ENCODE measurements around the gene SPATA20.

Gene SPATA20

DNA sequence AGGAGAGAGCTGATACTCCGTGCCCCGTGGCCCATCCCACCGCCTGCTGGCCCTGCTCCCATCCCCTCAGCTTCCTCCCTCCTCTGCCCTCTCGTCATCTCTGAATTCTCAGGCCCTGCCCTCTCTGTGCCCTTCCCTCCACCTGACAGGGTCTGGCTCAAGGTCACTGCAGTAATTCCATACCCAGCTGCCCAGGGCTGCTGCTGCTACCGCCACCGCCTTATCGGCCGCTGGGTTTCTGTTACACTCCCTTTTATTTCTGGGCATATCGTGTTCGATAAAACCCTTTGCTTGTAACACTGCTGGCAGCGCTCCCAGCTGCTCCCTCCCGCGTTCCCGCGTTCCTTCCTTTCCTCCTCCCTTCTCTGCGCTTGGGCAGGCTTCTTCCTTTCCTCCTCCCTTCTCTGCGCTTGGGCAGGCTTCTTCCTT lies 13.2 kb upstream of the SPATA20 start (continued):
- TF ChIP-seq, protein P1, sequence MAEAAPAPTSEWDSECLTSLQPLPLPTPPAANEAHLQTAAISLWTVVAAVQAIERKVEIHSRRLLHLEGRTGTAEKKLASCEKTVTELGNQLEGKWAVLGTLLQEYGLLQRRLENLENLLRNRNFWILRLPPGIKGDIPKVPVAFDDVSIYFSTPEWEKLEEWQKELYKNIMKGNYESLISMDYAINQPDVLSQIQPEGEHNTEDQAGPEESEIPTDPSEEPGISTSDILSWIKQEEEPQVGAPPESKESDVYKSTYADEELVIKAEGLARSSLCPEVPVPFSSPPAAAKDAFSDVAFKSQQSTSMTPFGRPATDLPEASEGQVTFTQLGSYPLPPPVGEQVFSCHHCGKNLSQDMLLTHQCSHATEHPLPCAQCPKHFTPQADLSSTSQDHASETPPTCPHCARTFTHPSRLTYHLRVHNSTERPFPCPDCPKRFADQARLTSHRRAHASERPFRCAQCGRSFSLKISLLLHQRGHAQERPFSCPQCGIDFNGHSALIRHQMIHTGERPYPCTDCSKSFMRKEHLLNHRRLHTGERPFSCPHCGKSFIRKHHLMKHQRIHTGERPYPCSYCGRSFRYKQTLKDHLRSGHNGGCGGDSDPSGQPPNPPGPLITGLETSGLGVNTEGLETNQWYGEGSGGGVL (tag by site-specific recombination; IDR thresholded peaks at IDR 0.05) = peak; percentile 54
- TF ChIP-seq ZNF654 (tag by site-specific recombination; IDR thresholded peaks at IDR 0.05; ENCODE audit: low read depth) (no peak), ZNF394 (tag by site-specific recombination; IDR thresholded peaks at IDR 0.05; ENCODE audit: borderline replicate concordance) (peak; percentile 74; the same call in 1 of the 2 replicates), ZNF221 (tag by site-specific recombination; IDR thresholded peaks at IDR 0.05; ENCODE audit: borderline replicate concordance) (no peak), ZNF366 (tag by site-specific recombination; conservative IDR thresholded peaks at IDR 0.05) (peak; percentile 41), OSR2 (tag by site-specific recombination; IDR thresholded peaks at IDR 0.05) (peak; percentile 95), ZNF169 (tag by site-specific recombination; IDR thresholded peaks at IDR 0.05) (no peak), ZNF571 (tag by site-specific recombination; IDR thresholded peaks at IDR 0.05) (no peak), ZSCAN4 (tag by site-specific recombination; IDR thresholded peaks at IDR 0.05) (no peak), ZNF155 (tag by site-specific recombination; IDR thresholded peaks at IDR 0.05) (no peak), ZNF24 (tag by site-specific recombination; IDR thresholded peaks at IDR 0.05) (no peak), ZNF132 (tag by site-specific recombination; IDR thresholded peaks at IDR 0.05; ENCODE audit: borderline replicate concordance) (no peak), ZNF560 (tag by site-specific recombination; IDR thresholded peaks at IDR 0.05; ENCODE audit: borderline replicate concordance) (no peak), KLF8 (tag by site-specific recombination; IDR thresholded peaks at IDR 0.05) (no peak), ZNF626 (tag by site-specific recombination; IDR thresholded peaks at IDR 0.05) (no peak), KLF1 (tag by site-specific recombination; IDR thresholded peaks at IDR 0.05) (no peak), ZBTB17 (tag by site-specific recombination; IDR thresholded peaks at IDR 0.05) (peak; percentile 72), ZNF112 (tag by site-specific recombination; IDR thresholded peaks at IDR 0.05) (no peak), ZNF791 (tag by site-specific recombination; IDR thresholded peaks at IDR 0.05) (no peak), ZBTB10 (tag by site-specific recombination; IDR thresholded peaks at IDR 0.05) (no peak), ZNF157 (tag by site-specific recombination; IDR thresholded peaks at IDR 0.05) (no peak), ZBTB21 (tag by site-specific recombination; IDR thresholded peaks at IDR 0.05) (no peak), REPIN1 (tag by site-specific recombination; IDR thresholded peaks at IDR 0.05; ENCODE audit: low read depth) (no peak), SCRT2 (tag by site-specific recombination; IDR thresholded peaks at IDR 0.05) (no peak), ZNF530 (tag by site-specific recombination; IDR thresholded peaks at IDR 0.05; ENCODE audit: low read depth) (no peak), ZNF174 (tag by site-specific recombination; IDR thresholded peaks at IDR 0.05) (no peak), FEZF1 (tag by site-specific recombination; IDR thresholded peaks at IDR 0.05) (0 out of 2 replicates have a peak, but pooled peaks have one; percentile 21)
- TF ChIP-seq, protein P2, sequence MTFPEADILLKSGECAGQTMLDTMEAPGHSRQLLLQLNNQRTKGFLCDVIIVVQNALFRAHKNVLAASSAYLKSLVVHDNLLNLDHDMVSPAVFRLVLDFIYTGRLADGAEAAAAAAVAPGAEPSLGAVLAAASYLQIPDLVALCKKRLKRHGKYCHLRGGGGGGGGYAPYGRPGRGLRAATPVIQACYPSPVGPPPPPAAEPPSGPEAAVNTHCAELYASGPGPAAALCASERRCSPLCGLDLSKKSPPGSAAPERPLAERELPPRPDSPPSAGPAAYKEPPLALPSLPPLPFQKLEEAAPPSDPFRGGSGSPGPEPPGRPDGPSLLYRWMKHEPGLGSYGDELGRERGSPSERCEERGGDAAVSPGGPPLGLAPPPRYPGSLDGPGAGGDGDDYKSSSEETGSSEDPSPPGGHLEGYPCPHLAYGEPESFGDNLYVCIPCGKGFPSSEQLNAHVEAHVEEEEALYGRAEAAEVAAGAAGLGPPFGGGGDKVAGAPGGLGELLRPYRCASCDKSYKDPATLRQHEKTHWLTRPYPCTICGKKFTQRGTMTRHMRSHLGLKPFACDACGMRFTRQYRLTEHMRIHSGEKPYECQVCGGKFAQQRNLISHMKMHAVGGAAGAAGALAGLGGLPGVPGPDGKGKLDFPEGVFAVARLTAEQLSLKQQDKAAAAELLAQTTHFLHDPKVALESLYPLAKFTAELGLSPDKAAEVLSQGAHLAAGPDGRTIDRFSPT (tag by site-specific recombination; IDR thresholded peaks at IDR 0.05) = no peak
- TF ChIP-seq, protein P3, sequence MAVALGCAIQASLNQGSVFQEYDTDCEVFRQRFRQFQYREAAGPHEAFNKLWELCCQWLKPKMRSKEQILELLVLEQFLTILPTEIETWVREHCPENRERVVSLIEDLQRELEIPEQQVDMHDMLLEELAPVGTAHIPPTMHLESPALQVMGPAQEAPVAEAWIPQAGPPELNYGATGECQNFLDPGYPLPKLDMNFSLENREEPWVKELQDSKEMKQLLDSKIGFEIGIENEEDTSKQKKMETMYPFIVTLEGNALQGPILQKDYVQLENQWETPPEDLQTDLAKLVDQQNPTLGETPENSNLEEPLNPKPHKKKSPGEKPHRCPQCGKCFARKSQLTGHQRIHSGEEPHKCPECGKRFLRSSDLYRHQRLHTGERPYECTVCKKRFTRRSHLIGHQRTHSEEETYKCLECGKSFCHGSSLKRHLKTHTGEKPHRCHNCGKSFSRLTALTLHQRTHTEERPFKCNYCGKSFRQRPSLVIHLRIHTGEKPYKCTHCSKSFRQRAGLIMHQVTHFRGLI (tag by site-specific recombination; IDR thresholded peaks at IDR 0.05) = no peak
- TF ChIP-seq, protein P4, sequence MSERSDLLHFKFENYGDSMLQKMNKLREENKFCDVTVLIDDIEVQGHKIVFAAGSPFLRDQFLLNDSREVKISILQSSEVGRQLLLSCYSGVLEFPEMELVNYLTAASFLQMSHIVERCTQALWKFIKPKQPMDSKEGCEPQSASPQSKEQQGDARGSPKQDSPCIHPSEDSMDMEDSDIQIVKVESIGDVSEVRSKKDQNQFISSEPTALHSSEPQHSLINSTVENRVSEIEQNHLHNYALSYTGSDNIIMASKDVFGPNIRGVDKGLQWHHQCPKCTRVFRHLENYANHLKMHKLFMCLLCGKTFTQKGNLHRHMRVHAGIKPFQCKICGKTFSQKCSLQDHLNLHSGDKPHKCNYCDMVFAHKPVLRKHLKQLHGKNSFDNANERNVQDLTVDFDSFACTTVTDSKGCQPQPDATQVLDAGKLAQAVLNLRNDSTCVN (tag by site-specific recombination; optimal IDR thresholded peaks at IDR 0.05) = peak; percentile 59

Measured in HEK293 (cell line).